CD4-positive, alpha-beta T cell treated with Interleukin-15 for 4 hours (primary cell): ENCODE measurements around the gene PLPP3.

ENCODE experiments used
- DNase-seq: peaks from one replicate; pipeline ENCODE4 v3.0.0-alpha.2; 2020; ENCODE audit warnings: low spot score

The PLPP3 gene

GRCh38 chr1:56547977-56548376 lies 31.4 kb downstream of the PLPP3 start:
- DNase-seq: no peak

GRCh38 chr1:56547473-56547872 lies 31.9 kb downstream of the PLPP3 start:
- no peak for DNase-seq

GRCh38 chr1:56545711-56546110 lies 33.7 kb downstream of the PLPP3 start:
- no peak for DNase-seq

GRCh38 chr1:56543783-56544612 lies 35.4 kb downstream of the PLPP3 start:
- DNase-seq: no peak

- DNase-seq: no peak
Measured at GRCh38 chr1:56542651-56543050, 36.7 kb downstream of the PLPP3 start.

- no peak for DNase-seq
Measured at GRCh38 chr1:56541408-56541807, 38.0 kb downstream of the PLPP3 start.

GRCh38 chr1:56540467-56540866 lies 38.9 kb downstream of the PLPP3 start:
- no peak for DNase-seq

- DNase-seq: no peak
Measured at GRCh38 chr1:56539520-56539931, 39.8 kb downstream of the PLPP3 start.

- no peak for DNase-seq
Measured at GRCh38 chr1:56538532-56538931, 40.8 kb downstream of the PLPP3 start.

- no peak for DNase-seq
Measured at GRCh38 chr1:56537660-56538059, 41.7 kb downstream of the PLPP3 start.

- DNase-seq: no peak
Measured at GRCh38 chr1:56535939-56536338, 43.4 kb downstream of the PLPP3 start.

- no peak for DNase-seq
Measured at GRCh38 chr1:56535362-56535761, 44.0 kb downstream of the PLPP3 start.

- DNase-seq: no peak
Measured at GRCh38 chr1:56534130-56534651, 45.2 kb downstream of the PLPP3 start.

- DNase-seq: no peak
Measured at GRCh38 chr1:56533621-56534020, 45.7 kb downstream of the PLPP3 start.

- no peak for DNase-seq
Measured at GRCh38 chr1:56533197-56533596, 46.2 kb downstream of the PLPP3 start.

GRCh38 chr1:56532350-56532683 lies 47.0 kb downstream of the PLPP3 start:
- no peak for DNase-seq

- DNase-seq: no peak
Measured at GRCh38 chr1:56531624-56532349, 47.6 kb downstream of the PLPP3 start.

- no peak for DNase-seq
Measured at GRCh38 chr1:56529801-56530200, 49.6 kb downstream of the PLPP3 start.

GRCh38 chr1:56527548-56528302 lies 51.6 kb downstream of the PLPP3 start:
- no peak for DNase-seq

GRCh38 chr1:56526571-56527174 lies 52.7 kb downstream of the PLPP3 start:
- no peak for DNase-seq

- no peak for DNase-seq
Measured at GRCh38 chr1:56525489-56526041, 53.8 kb downstream of the PLPP3 start.

- no peak for DNase-seq
Measured at GRCh38 chr1:56524263-56524662, 55.1 kb downstream of the PLPP3 start.
